ENCODE measurements around the gene SYNPR. TPM values are rescaled to one million over a fixed set of nuclear protein-coding genes. Genes with fewer than 3 reads are reported as not detected.

SYNPR gene
- total RNA-seq, 5 donors from 2014 or later (not counting 1 experiment from before 2014, with no cell fraction given), result not detected

DNA sequence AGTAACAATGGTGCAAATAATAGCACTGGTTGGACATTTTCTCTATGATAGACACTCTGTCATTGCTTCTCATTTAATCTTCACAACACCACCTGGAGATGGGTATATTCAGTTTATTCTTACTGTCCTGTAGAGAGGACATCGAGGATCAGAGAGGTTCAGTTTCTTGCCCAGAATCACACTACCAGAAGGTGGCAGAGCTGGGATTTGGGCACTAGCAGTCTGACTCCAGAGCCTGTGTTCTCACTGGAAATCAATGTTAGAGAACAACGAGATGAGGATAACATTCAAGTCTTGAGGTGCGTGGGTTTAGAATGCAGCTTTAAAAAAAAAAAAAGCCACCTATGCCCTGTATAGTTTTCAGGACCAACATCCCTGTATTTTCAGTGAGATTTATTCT lies 127.8 kb downstream of the SYNPR start:
- ChIA-PET CTCF (interaction anchor here in 1 of 2 donors (0.5 kb wide), 1 partner anchor 452 kb away, joined by 5 read pairs; no protein-coding TSS in a partner anchor), POLR2A (no interaction called here)
- no peak overlapping the region for H3K4me3 ChIP-seq (ENCODE audit: control insufficient read depth in 1 of 2, extremely low read depth in 1 of 2, low read length in 1 of 2)
- Mint-ChIP-seq H3K27me3 (no peaks in the 10 kb centered on the region), H3K36me3 (no peaks in the 10 kb centered on the region), H3K9me3 (peaks cover 3 to 7% (median 3%) of the 10 kb centered on the region in 3 donors), H3K4me3 (no peak overlapping the region), H3K4me1 (no peaks in the 10 kb centered on the region), H3K27ac (no peak overlapping the region)
- ATAC-seq (replicated peaks in 1 of 4) (no peak), DNase-seq (no peak)
- no peak overlapping the region for H3K27ac ChIP-seq (ENCODE audit: low read length)
- no peaks in the 10 kb centered on the region for H3K27me3 ChIP-seq (replicated peaks in 1 of 2; ENCODE audit: control insufficient read depth in 2 of 2, extremely low read depth in 1 of 2, insufficient read depth in 2 of 2, low read length in 1 of 2)
- WGBS (ENCODE audit: insufficient coverage), result no CpG with 5 or more reads among the region's 3 CpGs
- no peaks in the 10 kb centered on the region for H3K9me3 ChIP-seq
- no peaks in the 10 kb centered on the region for H3K36me3 ChIP-seq (ENCODE audit: control insufficient read depth in 2 of 2, extremely low read depth in 1 of 2, insufficient read depth in 1 of 2, low read length in 1 of 2)
- H3K4me1 ChIP-seq (ENCODE audit: control insufficient read depth in 1 of 2, extremely low read depth in 1 of 2, insufficient read depth in 2 of 2, low read length in 2 of 2), result no peaks in the 10 kb centered on the region

DNA sequence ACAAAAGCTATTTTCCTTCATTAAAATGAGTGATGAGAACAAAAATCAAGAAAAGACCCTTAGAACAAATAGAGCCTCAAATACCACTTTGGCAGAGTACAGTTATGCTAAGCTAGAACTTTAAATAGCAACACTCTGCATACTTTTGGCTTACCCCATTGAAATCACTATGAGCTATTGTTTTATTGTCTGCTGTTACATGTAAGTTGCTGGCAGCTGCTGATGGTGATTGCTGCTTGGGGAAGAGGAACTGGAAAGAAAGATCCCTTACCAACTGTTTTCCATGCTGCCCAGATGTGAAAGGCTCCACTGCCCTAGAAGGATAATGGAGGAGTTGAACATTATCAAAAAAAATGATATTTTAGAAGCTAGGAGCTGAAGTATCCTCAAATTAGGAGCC lies 135.4 kb downstream of the SYNPR start:
- no peaks in the 10 kb centered on the region for H3K27me3 ChIP-seq (replicated peaks in 1 of 2; ENCODE audit: control insufficient read depth in 2 of 2, extremely low read depth in 1 of 2, insufficient read depth in 2 of 2, low read length in 1 of 2)
- H3K9me3 Mint-ChIP-seq, result peaks cover 0 to 7% (median 3%) of the 10 kb centered on the region in 3 donors

DNA sequence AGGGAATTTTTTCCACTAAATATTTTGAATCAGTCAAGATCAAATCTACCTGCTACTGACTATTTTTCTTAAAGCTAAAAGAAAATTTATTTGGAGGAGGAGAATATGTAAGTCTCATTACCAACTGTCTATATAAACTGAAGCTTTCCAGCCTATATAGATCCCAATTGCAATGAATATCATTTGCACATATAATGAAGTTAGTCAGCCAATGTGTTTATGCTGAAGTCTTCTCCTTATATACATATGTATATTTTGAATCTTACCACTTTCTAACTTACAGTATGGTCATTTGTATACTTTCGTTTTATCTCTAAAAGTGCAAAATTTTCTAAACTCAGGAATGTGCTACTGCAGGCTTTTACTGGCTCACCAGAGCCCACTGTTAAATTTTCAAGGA lies 136.5 kb downstream of the SYNPR start:
- Mint-ChIP-seq H3K4me1 (no peaks in the 10 kb centered on the region), H3K27me3 (no peaks in the 10 kb centered on the region), H3K9me3 (no peaks in the 10 kb centered on the region), H3K27ac (no peak overlapping the region), H3K36me3 (no peaks in the 10 kb centered on the region), H3K4me3 (no peak overlapping the region)
- Histone ChIP-seq H3K36me3 (ENCODE audit: control insufficient read depth in 2 of 2, extremely low read depth in 1 of 2, insufficient read depth in 1 of 2, low read length in 1 of 2) (no peaks in the 10 kb centered on the region), H3K27ac (ENCODE audit: low read length) (no peak overlapping the region), H3K9me3 (no peaks in the 10 kb centered on the region), H3K4me3 (ENCODE audit: control insufficient read depth in 1 of 2, extremely low read depth in 1 of 2, low read length in 1 of 2) (no peak overlapping the region), H3K4me1 (ENCODE audit: control insufficient read depth in 1 of 2, extremely low read depth in 1 of 2, insufficient read depth in 2 of 2, low read length in 2 of 2) (no peaks in the 10 kb centered on the region), H3K27me3 (replicated peaks in 1 of 2; ENCODE audit: control insufficient read depth in 2 of 2, extremely low read depth in 1 of 2, insufficient read depth in 2 of 2, low read length in 1 of 2) (no peaks in the 10 kb centered on the region)
- CTCF ChIA-PET, result no interaction called here
- POLR2A ChIA-PET, result no interaction called here
- DNase-seq (no peak), ATAC-seq (replicated peaks in 1 of 4) (no peak)
- whole genome bisulfite sequencing (ENCODE audit: insufficient coverage), result no CpG with 5 or more reads among the region's 1 CpG

More for the DNA sequence above, 135.4 kb downstream of the SYNPR start:
- CTCF ChIA-PET, result no interaction called here
- no peaks in the 10 kb centered on the region for H3K36me3 ChIP-seq (ENCODE audit: control insufficient read depth in 2 of 2, extremely low read depth in 1 of 2, insufficient read depth in 1 of 2, low read length in 1 of 2)
- no peak overlapping the region for H3K27ac ChIP-seq (ENCODE audit: low read length)
- no peak overlapping the region for H3K4me3 Mint-ChIP-seq
- H3K4me1 Mint-ChIP-seq, result no peaks in the 10 kb centered on the region
- no peaks in the 10 kb centered on the region for H3K9me3 ChIP-seq
- H3K36me3 Mint-ChIP-seq, result no peaks in the 10 kb centered on the region
- H3K27me3 Mint-ChIP-seq, result no peaks in the 10 kb centered on the region
- ATAC-seq (replicated peaks in 1 of 4), result no peak
- DNase-seq, result no peak
- POLR2A ChIA-PET, result no interaction called here
- H3K27ac Mint-ChIP-seq, result no peak overlapping the region
- no peaks in the 10 kb centered on the region for H3K4me1 ChIP-seq (ENCODE audit: control insufficient read depth in 1 of 2, extremely low read depth in 1 of 2, insufficient read depth in 2 of 2, low read length in 2 of 2)
- no peak overlapping the region for H3K4me3 ChIP-seq (ENCODE audit: control insufficient read depth in 1 of 2, extremely low read depth in 1 of 2, low read length in 1 of 2)

DNA sequence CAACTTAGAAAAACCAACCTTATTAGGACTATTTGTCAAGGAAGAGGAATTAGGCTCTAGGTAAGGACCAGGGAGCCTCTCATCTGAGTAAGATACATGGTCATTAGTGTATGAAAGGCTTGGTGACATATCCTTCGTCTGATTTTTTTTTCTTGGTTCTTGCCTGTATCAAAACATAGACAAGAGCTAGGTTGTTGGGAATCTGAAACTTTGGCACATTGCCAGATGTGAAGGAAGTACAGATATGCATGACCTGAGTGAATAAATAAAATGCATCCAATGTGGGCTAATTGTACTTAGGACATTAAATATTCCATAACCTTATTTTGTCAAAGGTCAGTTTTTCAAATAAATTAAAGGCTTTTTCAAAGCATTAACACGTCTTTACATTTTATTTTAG lies 151.8 kb downstream of the SYNPR start:
- DNase-seq (no peak), ATAC-seq (replicated peaks in 1 of 4) (no peak)
- Mint-ChIP-seq H3K4me3 (no peak overlapping the region), H3K9me3 (peaks cover 0 to 4% (median 3%) of the 10 kb centered on the region in 3 donors), H3K4me1 (no peaks in the 10 kb centered on the region), H3K27me3 (peaks cover 0 to 6% of the 10 kb centered on the region in 2 donors), H3K36me3 (no peaks in the 10 kb centered on the region), H3K27ac (no peak overlapping the region)
- H3K4me1 ChIP-seq (ENCODE audit: control insufficient read depth in 1 of 2, extremely low read depth in 1 of 2, insufficient read depth in 2 of 2, low read length in 2 of 2), result no peaks in the 10 kb centered on the region
- no peak overlapping the region for H3K27ac ChIP-seq (ENCODE audit: low read length)
- no peaks in the 10 kb centered on the region for H3K36me3 ChIP-seq (ENCODE audit: control insufficient read depth in 2 of 2, extremely low read depth in 1 of 2, insufficient read depth in 1 of 2, low read length in 1 of 2)
- 50% methylated on average over 1 of the region's 2 CpGs for WGBS (ENCODE audit: insufficient coverage)
- ChIA-PET CTCF (no interaction called here), POLR2A (no interaction called here)
- H3K9me3 ChIP-seq, result no peaks in the 10 kb centered on the region
- no peaks in the 10 kb centered on the region for H3K27me3 ChIP-seq (replicated peaks in 1 of 2; ENCODE audit: control insufficient read depth in 2 of 2, extremely low read depth in 1 of 2, insufficient read depth in 2 of 2, low read length in 1 of 2)
- H3K4me3 ChIP-seq (ENCODE audit: control insufficient read depth in 1 of 2, extremely low read depth in 1 of 2, low read length in 1 of 2), result no peak overlapping the region

DNA sequence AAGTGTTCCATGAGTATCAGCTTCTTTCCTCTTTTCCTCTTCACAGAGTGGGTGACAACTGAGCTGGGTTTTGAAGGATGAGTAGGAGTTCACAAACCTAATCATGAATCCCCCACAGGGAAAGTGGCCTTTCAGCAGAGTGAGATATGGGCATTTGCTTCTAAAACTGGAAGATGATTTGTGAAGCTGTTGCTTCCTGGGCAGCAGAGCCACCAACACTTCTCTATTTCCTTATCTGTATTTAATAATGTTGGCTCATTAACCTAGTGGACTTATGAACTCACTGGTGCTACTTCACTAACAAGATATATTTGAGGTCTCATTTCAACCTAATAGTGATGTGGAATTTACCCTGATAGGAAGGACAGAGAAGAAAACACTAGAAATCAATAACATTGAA lies 152.8 kb downstream of the SYNPR start:
- H3K27ac Mint-ChIP-seq, result no peak overlapping the region
- H3K4me3 ChIP-seq (ENCODE audit: control insufficient read depth in 1 of 2, extremely low read depth in 1 of 2, low read length in 1 of 2), result no peak overlapping the region
- H3K27me3 ChIP-seq (replicated peaks in 1 of 2; ENCODE audit: control insufficient read depth in 2 of 2, extremely low read depth in 1 of 2, insufficient read depth in 2 of 2, low read length in 1 of 2), result no peaks in the 10 kb centered on the region
- peaks cover 0 to 6% of the 10 kb centered on the region in 2 donors for H3K27me3 Mint-ChIP-seq
- DNase-seq (no peak), ATAC-seq (replicated peaks in 1 of 4) (no peak)
- H3K9me3 Mint-ChIP-seq, result peaks cover 0 to 4% (median 3%) of the 10 kb centered on the region in 3 donors
- ChIA-PET POLR2A (no interaction called here), CTCF (no interaction called here)
- H3K36me3 Mint-ChIP-seq, result no peaks in the 10 kb centered on the region
- no peak overlapping the region for H3K4me3 Mint-ChIP-seq
- H3K4me1 Mint-ChIP-seq, result no peaks in the 10 kb centered on the region
- H3K27ac ChIP-seq (ENCODE audit: low read length), result no peak overlapping the region
- H3K36me3 ChIP-seq (ENCODE audit: control insufficient read depth in 2 of 2, extremely low read depth in 1 of 2, insufficient read depth in 1 of 2, low read length in 1 of 2), result no peaks in the 10 kb centered on the region
- no peaks in the 10 kb centered on the region for H3K4me1 ChIP-seq (ENCODE audit: control insufficient read depth in 1 of 2, extremely low read depth in 1 of 2, insufficient read depth in 2 of 2, low read length in 2 of 2)
- no peaks in the 10 kb centered on the region for H3K9me3 ChIP-seq

DNA sequence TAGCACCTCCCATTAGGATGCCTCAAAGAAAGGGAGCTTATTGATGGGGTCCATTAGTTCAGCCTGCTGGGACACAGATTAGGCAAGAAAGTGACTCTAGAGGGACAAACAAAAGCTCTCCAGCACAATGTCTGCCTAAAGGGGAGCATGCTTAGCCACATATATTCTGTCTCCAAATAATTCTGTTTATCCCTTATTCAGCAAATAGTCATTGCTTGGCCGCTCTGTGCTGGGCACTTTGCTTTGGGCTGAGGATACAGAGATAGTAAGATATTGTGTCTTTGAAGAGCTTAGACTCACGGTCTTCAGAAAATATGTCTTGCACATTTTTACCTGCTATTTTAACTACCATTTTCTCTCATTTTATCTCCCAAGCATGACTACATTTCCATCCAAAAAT lies 159.8 kb downstream of the SYNPR start:
- DNase-seq, result no peak
- H3K27me3 ChIP-seq (replicated peaks in 1 of 2; ENCODE audit: control insufficient read depth in 2 of 2, extremely low read depth in 1 of 2, insufficient read depth in 2 of 2, low read length in 1 of 2), result no peaks in the 10 kb centered on the region
- no peak overlapping the region for H3K27ac ChIP-seq (ENCODE audit: low read length)
- Mint-ChIP-seq H3K36me3 (no peaks in the 10 kb centered on the region), H3K27me3 (peaks cover 0 to 3% of the 10 kb centered on the region in 2 donors), H3K27ac (no peak overlapping the region), H3K4me3 (no peak overlapping the region), H3K4me1 (no peaks in the 10 kb centered on the region), H3K9me3 (no peaks in the 10 kb centered on the region)
- ATAC-seq (replicated peaks in 1 of 4), result no peak
- ChIA-PET CTCF (no interaction called here), POLR2A (interaction anchor here in 1 of 2 donors (0.5 kb wide), 1 partner anchor 1206 kb away, joined by 4 read pairs; no protein-coding TSS in a partner anchor)
- no peaks in the 10 kb centered on the region for H3K4me1 ChIP-seq (ENCODE audit: control insufficient read depth in 1 of 2, extremely low read depth in 1 of 2, insufficient read depth in 2 of 2, low read length in 2 of 2)
- no CpG with 5 or more reads among the region's 2 CpGs for WGBS (ENCODE audit: insufficient coverage)
- no peaks in the 10 kb centered on the region for H3K36me3 ChIP-seq (ENCODE audit: control insufficient read depth in 2 of 2, extremely low read depth in 1 of 2, insufficient read depth in 1 of 2, low read length in 1 of 2)
- no peaks in the 10 kb centered on the region for H3K9me3 ChIP-seq
- H3K4me3 ChIP-seq (ENCODE audit: control insufficient read depth in 1 of 2, extremely low read depth in 1 of 2, low read length in 1 of 2), result no peak overlapping the region

DNA sequence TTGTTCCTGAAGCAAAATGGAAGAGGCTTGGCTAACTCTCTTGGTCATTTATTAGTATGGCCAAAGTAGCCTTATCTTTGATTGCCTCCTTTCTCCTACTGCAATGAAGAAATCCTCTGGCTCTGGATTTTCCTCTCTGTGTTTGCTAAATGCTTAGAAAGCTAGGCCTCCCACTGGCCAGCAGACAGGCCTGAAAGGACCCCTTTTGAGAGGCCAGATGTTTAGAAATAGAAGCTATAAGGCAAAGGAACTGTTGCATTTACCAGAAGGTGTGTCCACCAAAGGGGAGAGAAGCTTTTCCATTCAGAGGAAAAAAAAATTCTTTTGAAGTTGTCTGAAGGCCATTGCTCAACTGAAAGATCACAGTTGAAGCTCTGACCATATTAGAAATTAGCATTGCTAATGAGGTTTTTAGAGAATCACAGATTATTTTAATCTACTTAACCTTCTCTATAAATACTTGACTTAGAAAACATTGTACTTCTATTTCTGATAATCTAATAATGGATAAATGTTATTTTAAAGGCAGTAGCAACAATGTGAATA lies 160.8 kb downstream of the SYNPR start:
- DNase-seq, result no peak
- POLR2A ChIA-PET, result no interaction called here
- H3K27ac ChIP-seq (ENCODE audit: low read length), result no peak overlapping the region
- H3K4me3 Mint-ChIP-seq, result no peak overlapping the region
- H3K27me3 Mint-ChIP-seq, result peaks cover 0 to 3% of the 10 kb centered on the region in 2 donors
- H3K9me3 ChIP-seq, result no peaks in the 10 kb centered on the region
- H3K27ac Mint-ChIP-seq, result no peak overlapping the region
- H3K27me3 ChIP-seq (replicated peaks in 1 of 2; ENCODE audit: control insufficient read depth in 2 of 2, extremely low read depth in 1 of 2, insufficient read depth in 2 of 2, low read length in 1 of 2), result no peaks in the 10 kb centered on the region
- no peak overlapping the region for H3K4me3 ChIP-seq (ENCODE audit: control insufficient read depth in 1 of 2, extremely low read depth in 1 of 2, low read length in 1 of 2)
- no peaks in the 10 kb centered on the region for H3K9me3 Mint-ChIP-seq
- CTCF ChIA-PET, result no interaction called here
- H3K4me1 ChIP-seq (ENCODE audit: control insufficient read depth in 1 of 2, extremely low read depth in 1 of 2, insufficient read depth in 2 of 2, low read length in 2 of 2), result no peaks in the 10 kb centered on the region
- H3K36me3 Mint-ChIP-seq, result no peaks in the 10 kb centered on the region
- no peaks in the 10 kb centered on the region for H3K4me1 Mint-ChIP-seq
- ATAC-seq (replicated peaks in 1 of 4), result no peak
- H3K36me3 ChIP-seq (ENCODE audit: control insufficient read depth in 2 of 2, extremely low read depth in 1 of 2, insufficient read depth in 1 of 2, low read length in 1 of 2), result no peaks in the 10 kb centered on the region
